ENCODE data around the gene SMIM9.

SMIM9 gene

GRCh38 chrX:154785716-154786115 lies 48.7 kb downstream of the SMIM9 start:
- in situ Hi-C loops (cut with HindIII; ENCODE audit: low sequenced_read_pairs): no loop called here

DNA sequence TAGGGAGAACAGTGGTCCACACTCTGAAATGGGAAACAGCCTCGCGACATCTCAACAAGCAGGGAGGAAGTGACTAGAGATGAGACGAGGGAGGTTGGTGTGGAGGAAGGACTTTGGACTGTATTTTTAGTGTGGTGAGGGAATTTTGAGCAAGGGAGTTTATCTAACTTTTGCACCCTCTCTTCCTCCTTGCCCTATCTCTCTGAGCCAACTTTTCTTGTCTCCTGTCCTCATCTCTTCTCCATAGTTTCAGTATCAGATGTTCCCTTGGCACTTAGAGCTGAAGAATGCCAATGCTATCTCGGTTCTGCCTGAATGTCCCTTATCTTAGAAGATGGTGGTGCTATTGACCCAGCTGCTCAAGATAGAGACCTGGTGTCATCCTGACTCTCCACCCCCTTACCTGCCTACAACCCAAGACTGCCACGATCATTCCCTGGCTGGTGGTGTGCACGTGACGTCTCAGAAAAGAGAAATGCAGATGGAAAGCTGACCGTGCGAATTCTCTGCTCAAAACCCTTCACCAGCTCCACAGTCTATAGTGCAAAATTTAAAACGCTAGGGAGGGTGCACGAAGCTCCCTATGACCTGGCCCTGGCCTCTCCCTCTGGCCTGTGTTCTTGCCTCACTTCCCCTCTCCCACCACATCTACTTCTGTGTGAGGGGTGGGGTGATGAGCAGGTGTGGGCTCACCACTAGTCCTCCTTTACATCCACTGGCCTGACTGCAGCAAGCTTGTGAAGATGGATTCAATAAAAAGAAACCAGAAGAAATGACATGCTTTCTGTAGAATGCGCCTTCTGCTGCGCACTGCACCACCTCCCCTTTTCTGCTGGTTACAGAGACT lies 50.1 kb downstream of the SMIM9 start:
- in situ Hi-C loops (cut with HindIII; ENCODE audit: low sequenced_read_pairs): no loop called here

- in situ Hi-C loops (cut with HindIII; ENCODE audit: low sequenced_read_pairs): no loop called here
These were observed 53.5 kb downstream of the SMIM9 start for GRCh38 chrX:154780968-154781367.

- in situ Hi-C loops (cut with HindIII; ENCODE audit: low sequenced_read_pairs): no loop called here
These were observed 55.2 kb downstream of the SMIM9 start for GRCh38 chrX:154779261-154779660.

DNA sequence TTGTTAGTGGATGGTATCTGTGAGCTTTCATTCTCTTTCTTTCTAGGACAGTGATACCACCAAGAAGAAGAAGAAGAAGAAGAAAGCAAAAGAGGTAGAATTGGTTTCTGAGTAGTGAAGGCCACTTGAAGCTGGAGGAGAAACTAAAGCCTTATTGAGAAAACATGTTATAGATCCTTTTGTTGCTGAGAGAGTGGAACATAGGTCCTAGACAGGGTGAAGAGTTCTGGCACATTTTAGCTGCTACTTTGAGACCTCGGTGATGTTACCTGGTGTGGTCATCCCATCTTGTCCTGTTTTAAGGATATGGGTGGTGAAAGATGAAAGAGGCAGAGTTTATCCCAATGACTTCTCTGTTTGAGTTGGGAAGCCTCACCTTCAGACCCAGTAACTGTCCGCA lies 57.7 kb downstream of the SMIM9 start:
- in situ Hi-C loops (cut with HindIII; ENCODE audit: low sequenced_read_pairs): no loop called here

GRCh38 chrX:154775419-154776349 lies 58.8 kb downstream of the SMIM9 start:
- in situ Hi-C loops (cut with HindIII; ENCODE audit: low sequenced_read_pairs): no loop called here

- in situ Hi-C loops (cut with HindIII; ENCODE audit: low sequenced_read_pairs): no loop called here
These were observed 59.8 kb downstream of the SMIM9 start for GRCh38 chrX:154774622-154775021.
